Mucosa of gallbladder (tissue), 1 donor: ENCODE results near the gene ARMH4. TPM values are rescaled to one million over a fixed set of nuclear protein-coding genes. Genes with fewer than 3 reads are reported as not detected.
A peak's percentile ranks its signal among the peaks of the same experiment; 100 is the strongest.

Experiments
- DNase-seq: peaks from one replicate; pipeline ENCODE4 v3.0.0-alpha.2; 2020; ENCODE audit warnings: low spot score
- total RNA-seq: library from RNA; stranded (reverse); gene quantifications from one replicate; pipeline ENCODE4 v1.2.1, GENCODE V29; 2021
- donor health status: DM: no; HTN: no; CAD: no.

The ARMH4 gene
- total RNA-seq, 1 donor from 2014 or later, result 10.0 TPM

DNA sequence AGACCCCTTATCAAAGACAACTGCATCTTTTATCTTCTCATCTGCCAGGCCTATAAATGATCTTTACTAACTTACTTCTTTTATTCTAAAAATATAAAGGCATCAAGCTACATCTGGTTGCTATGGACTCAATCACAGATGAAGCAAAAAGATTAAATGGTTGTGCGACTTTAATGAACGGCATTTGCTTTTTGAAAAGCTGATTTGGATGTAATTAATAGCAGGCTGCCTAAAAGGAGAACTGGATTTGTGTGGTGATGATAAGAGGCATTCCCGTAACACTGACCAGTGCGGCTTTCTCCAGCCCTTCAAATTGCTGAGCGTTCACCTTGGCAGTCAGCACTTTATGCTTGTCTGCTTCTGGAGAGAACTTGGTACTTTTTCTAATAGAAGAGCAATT lies 103.8 kb downstream of the ARMH4 start:
- DNase-seq, result no peak

DNA sequence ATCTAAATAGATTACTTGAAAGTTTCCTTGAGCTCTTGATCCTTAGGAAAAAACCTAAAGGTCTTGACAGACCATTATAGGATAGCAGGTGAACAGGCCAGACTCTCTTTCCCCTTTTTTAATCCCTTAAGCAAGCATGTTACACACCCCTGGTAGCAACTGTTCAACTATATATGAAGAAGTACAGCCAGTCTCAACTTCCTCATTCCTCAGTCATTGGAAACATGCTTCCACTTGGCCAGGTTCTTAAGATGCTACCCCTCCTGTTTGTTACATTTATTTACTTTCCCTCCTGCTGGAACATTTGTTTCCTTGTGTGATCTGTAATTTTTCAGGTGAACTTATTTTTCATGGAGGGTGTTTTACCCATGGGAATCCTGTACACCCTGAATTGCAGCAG lies 124.1 kb downstream of the ARMH4 start:
- DNase-seq, result peak; percentile 11

DNA sequence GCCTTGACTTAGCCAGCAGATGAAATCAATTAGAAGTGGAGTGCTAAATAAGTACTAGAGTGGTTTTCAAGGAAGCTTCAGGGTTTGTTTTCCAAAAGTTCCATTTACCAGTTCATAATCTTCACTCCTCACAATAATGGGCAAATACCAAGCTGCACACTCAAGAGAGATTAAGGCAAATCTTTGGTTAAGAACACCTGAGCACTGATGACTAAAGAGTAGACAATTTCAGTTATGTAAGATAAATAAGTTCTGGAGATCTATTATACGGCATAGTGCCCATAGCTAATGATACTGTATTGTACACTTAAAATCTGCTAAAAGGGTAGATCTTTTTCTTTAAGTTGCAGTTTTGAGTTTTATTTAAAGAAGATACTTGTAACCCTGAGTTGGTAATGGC lies 125.0 kb downstream of the ARMH4 start:
- DNase-seq, result no peak

DNA sequence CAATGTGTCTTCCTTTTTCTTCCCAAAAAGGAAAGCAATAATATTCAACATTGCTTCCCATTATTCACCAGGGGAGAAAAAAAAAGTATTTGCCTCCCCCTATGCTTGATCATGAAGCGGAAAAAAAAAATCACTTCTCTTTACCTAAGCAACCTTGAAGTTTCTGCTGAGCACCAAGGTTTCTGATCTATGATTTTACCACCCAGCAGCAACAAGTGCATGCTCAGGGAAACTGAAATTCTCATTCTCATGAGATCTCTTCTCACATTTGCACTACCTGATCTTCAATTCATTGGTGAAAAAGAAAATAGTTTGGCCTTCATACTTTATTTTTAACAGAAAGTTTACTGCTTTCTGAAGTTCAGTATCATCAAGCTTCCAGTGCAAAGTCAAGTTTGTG lies 125.8 kb downstream of the ARMH4 start:
- no peak for DNase-seq

DNA sequence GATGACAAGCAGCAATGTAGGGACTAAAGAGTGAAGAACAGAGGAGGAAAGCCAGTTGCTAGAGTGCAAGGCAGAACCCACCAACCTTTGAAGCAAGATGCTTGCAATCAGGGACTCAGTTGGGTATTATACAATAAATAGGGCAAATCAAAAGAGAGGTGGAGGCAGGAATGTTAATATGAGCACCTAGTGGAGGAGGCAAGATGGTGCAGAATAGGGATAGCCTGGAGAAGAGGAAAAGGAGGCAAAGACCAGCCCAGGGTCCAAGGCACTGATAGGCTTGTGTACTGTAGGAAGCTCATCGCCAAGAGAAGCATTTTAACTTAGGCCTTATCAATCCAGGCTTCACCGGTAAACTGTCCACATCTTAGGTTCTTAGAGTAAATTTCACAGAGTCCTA lies 137.2 kb downstream of the ARMH4 start:
- no peak for DNase-seq

DNA sequence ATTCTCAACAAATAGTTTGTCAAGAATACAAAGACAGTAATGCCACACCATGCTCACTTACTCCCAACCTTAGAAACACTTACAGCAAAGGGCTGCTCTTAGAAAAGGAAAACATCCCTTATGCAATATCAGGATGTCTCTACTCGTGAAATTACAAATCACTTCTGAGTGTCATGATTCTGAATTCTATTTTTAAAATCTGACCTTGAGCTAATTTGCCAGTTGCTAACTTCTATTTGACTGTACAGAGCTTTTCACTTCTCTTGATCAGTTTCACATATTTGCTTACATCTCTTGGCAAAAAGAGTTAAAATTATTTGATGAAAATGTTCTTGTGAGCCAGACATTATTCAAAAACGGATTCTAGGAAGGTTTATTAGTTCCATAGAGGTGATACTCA lies 149.4 kb downstream of the ARMH4 start:
- no peak for DNase-seq

DNA sequence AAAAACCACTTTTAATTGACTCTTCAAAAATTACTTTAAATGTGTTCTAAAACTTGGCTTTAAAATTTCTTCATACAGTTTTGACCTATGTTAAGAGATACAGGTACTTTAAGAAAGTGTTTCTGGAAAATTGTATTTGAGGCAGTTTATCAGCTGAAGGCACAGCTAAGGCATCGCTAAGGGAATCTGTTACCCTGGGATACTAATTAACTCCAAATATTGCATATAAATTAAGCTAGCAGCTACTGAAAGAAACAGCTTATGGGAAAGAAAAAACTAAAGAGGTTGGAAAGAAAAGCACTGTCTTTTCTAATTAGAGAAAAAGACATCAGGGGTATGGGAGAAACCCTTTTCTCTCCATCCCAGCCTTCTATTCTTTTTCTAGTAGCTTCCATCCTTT lies 152.0 kb downstream of the ARMH4 start:
- no peak for DNase-seq

DNA sequence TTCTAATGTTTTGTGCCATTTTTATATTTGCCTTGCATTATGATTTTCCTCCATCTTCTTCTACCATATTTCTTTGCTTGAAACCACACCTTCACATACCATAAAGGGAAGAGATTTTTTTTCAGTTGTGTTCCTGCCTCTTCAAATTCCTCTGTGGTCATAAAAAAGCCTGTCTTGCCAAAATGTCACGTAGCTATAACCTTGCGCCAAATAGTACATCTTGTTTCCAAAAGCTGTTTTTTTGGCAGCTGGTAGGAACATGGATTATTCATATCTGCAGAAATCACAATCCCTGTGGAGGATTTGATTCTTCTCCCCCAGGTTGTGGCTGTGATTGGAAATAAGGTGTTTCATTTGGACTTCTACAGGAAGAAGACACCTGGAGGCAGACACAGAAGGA lies 152.5 kb downstream of the ARMH4 start:
- DNase-seq, result no peak

DNA sequence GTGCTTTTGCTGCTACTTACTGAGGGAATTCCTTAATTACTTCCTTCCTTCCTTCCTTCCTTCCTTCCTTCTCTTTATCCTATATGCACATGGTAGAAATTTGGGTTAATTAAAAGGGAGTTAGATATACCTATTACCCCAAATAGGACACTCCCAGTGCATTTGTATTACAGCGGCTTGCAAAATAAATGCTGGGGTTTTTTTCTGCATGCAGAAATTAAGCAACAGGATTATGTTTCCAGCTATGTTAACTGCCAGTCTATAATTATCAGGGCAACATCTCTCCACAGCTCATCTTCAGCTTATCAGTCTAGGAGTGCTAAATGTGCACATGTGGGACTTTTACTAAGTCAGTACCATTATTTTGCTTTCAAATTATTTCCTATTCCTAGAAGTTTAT lies 153.2 kb downstream of the ARMH4 start:
- no peak for DNase-seq

DNA sequence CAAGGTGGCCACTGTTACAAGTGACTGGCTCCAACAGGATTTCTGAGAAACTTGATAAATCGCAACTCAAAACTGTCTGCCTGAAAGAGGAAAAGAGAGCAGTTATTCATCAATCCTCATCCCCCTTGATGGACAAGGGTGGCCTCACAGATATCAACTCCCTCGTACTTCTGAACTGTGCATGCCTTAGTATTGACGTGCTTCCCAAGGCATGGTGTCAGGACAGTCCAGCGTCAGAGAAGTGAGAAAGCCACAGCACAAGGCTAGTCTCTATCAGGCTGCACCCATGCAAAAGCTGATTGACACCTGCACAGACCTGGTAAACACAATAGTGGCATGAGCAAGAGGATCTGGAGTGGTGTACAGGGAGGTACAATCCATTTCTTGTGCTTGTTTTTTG lies 160.7 kb downstream of the ARMH4 start:
- no peak for DNase-seq

DNA sequence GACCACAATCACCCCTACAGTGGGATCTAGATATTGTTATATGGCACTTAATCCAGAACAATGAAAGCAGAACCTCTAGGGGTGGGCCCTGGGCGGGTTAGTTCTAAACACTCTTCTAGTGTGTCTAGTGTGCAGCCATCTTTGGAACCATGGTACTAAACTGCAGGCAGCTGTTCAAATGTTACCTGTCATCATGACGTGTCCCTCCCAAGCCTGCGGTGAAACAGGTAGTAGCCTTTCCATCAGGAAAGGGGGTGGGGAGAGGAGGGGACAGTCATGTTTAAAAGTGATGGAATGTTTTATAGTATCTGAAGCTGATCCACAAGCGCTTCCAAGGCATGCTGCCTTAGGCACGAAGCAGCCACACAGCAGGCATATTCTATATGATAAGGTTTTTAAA lies 163.6 kb downstream of the ARMH4 start:
- no peak for DNase-seq

DNA sequence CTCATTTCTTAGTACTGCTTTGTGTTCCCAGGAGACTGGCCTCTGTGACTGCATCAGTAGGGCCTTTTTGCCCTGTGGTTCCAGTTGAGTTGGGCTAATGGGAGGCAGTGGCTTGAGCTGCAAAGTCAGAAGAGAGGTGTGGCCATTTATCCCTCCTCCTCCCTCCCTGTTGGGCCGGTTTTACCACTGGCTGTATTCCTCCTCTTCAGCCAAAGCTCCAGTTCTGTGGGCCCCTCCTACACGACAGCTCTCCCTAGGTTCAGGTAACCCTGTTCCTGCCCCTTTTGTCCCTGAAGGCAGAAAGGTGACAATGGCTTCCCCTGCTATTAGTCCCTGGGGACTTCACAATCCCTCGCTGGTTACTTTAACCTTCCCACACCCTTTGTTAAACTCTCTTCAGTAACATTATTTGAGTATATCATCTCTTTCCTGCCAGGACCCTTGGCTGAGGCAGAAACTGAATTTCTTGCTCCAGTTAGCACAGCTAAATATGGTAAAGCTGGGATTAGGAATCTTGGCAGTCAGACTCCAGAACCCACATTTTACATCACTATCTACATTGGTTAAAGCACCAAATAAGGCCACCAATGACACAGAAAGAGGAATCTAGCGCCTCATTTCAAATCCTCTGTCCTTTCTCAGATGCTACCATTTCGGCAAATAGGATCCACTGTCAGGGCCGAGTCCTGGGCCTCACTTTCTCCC lies 164.3 kb downstream of the ARMH4 start:
- DNase-seq, result no peak

DNA sequence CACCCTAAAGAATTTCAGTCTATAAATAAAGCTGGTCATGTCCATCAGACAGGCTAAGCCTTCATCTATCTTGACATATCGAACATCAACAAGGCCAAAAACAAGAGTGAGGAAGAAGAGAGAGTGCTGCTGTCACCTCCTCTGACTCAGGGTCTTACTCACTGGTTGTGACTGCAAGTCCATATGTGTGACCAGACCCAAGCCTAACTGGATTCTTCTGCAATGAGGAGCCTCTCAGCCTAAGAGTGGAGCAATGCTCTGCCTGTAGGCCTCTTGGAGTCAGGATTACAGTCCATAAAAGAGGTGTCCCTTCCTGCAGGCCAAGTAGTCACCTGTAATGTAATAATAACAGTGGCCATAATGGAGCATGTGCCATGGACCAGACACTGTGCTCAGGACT lies 165.0 kb downstream of the ARMH4 start:
- DNase-seq, result no peak

DNA sequence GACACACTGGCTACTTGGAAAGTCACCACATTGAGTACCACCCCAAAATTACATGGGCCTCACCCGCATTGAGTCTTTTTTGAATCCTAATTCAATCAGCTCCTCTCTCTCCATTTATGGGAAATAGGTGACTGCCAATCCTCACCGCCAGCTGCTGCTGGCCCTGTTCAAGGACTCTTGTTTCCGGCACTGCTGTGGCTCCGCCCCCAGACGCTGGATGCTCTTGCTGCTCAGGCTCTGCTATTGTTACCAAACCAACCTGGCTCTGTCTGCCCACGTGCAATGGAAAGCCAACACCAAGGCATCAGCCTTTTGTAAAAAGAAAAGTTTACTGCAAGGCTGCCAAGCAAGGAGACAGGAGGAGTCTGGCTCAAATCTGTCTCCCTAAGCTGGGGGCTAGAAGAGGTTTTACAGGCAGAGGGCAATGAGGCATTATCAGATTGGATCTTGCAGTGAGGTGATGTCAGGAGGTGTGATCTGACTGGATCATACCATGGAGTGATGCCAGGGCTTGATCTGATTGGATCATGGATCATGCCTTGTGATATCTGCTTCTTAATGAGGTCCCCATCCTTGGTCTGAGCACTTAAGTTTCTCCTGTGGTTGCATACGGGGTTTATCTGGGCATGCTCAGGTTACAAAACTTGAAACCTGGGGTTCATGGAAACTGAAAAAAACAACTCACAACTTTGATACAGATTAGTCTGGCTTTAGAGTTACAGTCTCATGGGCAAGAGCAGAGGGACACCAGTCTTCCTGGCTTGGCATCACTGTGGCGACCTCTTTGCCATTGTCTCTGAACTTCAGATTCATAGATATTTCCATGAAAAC lies 169.0 kb downstream of the ARMH4 start:
- peak; percentile 22 for DNase-seq

DNA sequence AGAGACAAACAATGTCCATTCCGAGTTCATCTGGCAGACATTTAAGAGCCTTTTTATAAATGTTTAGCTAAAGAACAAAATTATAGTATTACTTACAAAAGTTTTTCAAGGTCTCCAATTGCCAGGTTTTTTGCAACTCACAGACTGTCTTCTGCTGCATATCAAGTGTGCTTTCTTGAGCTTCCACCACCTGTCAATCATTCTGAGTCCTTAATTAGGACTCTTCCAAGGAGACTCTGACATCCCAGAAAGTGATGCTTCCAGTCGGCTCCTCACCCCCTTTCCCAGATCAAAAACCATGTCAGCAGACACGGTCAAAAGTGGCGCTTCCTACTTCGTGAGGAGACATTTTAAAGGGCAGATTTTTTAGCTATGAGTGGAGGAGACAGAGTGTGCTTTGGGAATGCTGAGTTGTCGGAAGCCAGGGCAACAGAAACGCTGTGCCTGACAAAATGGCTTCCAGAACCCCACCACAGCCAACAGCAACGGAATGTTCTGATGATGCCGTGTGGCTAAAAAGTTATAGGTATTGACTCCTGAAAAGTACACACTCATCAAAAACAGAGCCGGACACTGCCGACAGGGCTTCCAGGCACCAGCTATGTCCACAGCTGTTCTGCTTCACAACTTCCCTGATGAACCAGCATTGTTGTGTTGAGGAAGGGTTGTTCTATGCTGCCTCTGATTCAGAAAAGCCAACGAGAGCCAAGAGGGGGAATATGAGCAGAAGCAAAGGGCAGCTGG lies 170.0 kb downstream of the ARMH4 start:
- DNase-seq, result no peak

DNA sequence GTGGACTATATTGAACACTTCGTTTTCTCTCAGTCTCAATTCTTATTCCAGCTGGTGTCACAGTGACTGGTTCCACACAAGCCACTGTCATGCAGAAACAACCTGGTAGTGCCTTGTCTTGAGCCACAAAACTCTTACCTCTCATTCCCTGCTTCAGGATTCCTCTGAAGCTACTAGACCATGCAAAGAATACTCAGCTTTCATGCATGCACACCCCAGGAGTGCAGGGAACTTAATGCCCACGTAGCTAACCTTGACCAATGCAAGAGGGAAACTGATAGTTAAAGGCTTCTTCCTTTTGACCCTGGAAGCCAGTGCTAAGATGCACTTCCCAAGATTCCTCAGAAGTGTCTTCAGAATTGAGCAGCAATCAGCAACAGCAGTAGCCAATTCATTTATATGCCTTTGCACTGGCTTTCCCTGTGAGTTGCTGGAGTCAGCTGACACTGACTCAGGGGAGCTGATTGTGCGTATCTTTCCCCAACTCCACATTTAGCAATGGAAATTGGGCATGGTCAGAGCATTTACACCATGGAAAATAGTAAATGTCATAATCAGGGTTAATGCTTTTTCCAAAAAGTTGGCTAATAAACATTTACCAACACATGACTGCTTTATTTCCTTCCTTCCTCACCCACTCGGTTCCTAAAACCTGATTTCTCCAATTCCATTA lies 172.5 kb downstream of the ARMH4 start:
- no peak for DNase-seq

DNA sequence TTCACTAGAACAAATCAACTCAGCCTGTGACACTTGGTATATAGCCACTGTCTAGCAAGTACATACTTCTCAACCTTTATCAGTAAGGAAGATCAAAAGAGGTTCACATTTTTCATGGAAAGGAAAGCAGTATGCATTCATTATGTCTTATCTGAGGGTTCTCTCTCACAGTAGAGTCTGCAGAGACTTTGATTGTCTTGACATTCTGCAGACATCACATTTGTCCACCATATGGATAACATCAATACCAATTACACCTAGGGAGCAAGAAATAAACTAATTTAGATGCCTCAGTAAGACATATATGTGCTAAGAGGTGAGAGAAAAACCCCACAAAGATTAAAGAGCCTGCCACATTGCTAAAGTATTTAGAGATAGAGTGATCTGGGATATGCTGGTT lies 175.3 kb downstream of the ARMH4 start:
- no peak for DNase-seq

DNA sequence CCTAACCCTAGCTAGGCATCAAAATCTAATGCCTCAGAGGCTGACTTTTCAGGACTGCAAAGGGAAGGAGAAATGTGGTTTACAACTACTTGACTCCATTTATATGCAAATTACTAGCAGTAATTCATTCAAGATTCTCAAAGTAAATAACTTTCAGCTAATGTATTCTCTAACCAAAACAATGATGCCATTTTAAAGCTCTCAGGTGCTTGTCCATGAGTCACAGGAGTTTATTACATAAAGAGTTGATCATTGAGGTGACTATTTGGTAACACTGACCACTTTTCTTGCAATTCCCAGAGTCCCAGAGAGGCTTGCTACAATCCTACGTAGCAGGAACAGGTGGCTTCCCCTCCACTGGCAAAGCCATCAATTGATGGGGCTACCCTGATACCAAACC lies 177.1 kb downstream of the ARMH4 start:
- no peak for DNase-seq

DNA sequence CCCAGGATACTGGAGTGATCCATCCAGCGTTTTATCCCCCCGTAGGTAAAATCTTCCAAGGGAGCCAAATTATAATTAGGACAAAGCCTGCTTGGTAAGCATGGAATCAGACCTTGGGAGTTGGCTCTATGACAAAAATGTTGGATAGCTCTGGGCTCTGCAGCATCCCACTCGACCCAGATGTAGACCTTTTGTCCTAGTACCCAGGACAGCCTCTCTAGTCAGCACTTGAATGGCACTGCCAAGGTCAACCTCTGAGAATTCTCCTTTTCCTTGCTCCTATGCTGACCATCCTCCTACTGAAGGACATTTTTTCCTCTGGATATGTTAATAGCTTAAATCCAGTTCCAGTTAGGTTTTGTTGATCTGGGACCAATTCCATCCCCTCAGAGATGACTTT lies 181.4 kb downstream of the ARMH4 start:
- no peak for DNase-seq

DNA sequence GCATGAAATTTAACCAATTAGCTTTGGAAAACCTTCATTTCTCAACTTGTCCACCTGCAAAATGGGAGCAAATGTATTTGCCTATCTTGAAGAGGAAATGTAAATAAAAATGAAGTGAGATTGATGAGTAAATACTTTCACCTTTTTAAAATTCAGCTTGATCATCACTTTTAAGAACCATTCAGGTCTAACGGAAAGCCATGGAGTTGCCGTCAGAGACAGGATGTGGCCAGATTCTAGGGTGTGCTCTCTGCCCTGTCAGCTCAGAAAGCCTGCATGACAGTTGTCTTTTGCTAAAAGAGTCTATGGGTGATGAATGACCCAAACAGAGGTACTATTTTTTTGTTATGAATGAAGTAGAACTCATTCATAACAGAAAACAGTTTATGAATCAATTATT lies 181.8 kb downstream of the ARMH4 start:
- no peak for DNase-seq

DNA sequence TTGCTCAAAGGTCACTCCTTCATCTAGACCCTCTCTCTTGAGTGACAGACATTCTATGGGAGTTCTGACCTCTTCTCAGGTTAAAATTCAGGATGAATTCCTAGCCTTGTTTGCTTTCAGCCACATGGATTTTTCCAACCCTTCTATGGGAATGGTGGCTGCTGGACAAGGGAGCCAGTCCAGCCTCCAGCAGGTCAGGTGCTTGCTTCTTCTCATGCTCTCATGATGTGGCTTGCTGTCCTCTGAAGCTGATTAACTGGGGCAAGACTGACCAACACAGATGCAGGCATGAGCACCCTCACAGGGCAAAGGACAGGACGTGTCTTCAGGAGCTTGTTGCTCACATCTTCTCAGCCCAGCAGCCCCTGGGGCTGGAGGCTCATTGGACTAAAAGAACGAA lies 188.9 kb downstream of the ARMH4 start:
- no peak for DNase-seq

DNA sequence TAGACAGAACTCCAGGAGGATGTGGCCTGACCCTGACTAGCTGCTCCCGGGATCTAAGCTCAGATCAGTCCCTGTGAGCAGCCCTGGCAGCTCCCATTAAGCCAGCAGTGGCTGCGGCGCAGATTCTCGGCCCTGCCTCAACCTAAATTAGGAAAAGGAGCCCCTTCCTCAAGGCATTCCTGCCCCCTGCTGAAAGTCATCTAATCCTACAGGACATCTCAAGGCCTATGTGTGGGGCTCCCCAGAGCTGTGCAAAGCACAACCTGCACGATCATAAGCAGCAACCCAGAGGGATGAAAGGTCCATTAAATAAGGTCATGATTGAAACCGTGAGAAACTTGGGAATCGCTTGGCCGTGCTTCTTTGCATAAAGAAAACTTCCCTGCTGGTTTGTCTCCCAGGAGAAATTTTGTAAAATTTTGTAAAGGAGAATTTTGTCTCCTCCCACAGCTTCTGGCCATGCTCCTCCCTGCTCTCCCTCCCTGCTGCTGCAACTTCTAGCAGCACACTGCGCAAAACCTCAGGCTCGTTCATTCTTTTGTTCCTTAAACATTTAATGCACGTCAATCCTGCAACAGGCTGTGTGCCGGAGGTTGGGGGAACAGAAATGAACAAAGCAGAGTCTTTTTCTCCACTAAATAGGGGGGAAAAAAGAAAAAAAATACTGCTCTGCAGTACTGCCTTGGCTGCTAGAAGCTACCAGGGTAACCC lies 189.5 kb downstream of the ARMH4 start:
- DNase-seq, result no peak
